Stimulated activated CD8-positive, alpha-beta memory T cell treated with anti-CD3 and anti-CD28 coated beads, Interleukin-4, amount 100 ng/mL, for 24 hours (primary cell): ENCODE measurements around the gene DEXI.
"Not testable (repeated sequence)": the region's sequence is repeated elsewhere in the genome, so short reads cannot be mapped to it uniquely, and the experiment has no call there.

ENCODE experiments used
- DNase-seq: peaks from one replicate; pipeline ENCODE4 v3.0.0-alpha.2; 2020; ENCODE audit warnings: low read depth

DEXI gene

GRCh38 chr16:10941127-10941933 is 938 bp downstream of the DEXI start:
- DNase-seq, result no peak

DNA sequence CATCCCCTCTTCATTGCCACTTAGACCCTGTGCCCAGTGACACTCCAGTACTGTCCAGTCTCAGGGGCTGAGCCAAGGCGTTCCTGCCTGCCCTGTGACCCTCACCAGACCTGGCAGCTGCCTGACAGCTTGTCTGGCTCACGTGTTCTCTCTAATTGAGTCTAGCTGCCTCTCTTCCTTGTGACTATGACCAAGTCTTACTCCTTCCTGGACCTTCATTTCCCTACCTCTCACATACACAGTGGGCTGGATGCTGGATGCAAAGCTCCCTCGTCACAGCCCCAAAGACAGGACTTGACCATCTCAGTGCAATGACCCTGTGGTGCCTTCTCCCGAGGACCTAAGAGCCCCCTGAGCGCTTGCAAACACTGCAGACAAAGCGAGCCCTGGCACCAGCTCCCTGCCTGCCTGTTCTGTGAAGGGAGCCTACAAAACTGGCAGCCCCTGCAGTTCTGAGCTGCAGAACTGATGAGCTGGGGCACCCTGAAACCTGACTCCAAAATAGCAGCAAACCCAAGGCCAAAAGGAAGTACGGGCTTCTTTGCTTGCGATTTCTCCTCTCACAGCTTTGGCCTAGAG is 1.7 kb downstream of the DEXI start:
- DNase-seq, result no peak

DNA sequence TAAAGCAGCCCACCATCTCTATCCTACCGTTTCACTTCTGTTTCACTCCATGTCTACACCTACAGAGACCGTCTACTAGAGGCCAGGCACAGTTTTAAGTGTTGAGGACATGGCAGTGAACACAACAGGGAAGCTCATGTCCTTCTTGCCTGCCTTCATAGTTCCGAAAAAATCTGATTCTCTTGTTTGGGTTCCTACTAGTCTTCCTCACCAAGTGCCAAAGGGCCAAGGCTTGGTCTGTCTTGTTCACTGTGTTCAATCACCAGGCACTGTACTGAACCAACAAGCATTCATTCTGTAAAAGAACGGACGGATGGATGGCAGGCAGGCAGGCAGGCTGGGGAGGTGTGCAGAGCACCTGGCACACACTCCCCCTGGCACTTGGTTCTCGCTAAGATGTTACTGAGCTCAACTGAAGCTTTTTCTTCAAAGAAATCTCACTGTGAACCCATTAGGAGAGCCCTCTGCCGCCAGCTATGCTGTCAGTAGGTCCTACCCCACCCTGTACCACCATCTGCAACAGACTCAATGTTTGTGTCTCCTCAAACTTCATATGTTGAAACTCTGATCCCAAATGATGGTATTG is 2.5 kb downstream of the DEXI start:
- DNase-seq, result no peak

GRCh38 chr16:10938796-10939648 is 3.2 kb downstream of the DEXI start:
- no peak for DNase-seq

- no peak for DNase-seq
These were observed 3.9 kb downstream of the DEXI start for GRCh38 chr16:10938321-10938720.

- DNase-seq, result no peak
These were observed 5.0 kb downstream of the DEXI start for GRCh38 chr16:10937068-10937859.

GRCh38 chr16:10936272-10936984 is 5.8 kb downstream of the DEXI start:
- no peak for DNase-seq

DNA sequence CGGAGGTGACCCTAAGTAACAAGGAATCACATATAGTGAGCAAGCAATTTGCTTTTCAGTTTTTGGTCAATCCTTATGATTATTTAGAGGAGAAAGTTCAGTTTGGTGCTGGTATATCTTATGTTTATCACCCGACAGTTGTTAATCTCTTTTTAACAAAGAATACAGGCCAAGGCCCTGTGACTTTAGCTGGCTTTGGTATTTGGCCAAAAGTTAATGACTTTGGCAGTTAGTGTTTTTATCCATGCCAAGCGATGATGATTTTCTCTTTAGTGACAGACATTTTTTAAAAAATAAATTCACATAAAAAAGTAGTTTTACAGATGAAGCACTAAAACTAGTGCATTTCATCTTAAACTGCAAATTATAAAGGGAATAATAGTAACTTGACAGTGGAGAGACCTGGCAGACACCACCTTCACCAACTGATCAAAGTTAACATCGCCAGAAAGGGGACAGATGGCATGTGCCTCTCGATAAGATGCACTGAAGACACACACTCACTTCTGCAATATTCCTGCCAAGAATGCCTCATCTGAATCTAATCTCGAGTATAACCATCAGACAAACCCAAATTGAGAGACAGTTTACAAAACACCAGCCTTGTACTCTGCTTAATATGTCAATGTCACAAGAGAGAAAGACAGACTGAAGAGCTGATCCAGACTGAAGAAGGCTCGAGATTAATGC is 6.9 kb downstream of the DEXI start:
- DNase-seq, result no peak

- no peak for DNase-seq
These were observed 7.8 kb downstream of the DEXI start for GRCh38 chr16:10934325-10935107.

- DNase-seq, result no peak
These were observed 8.4 kb downstream of the DEXI start for GRCh38 chr16:10933865-10934264.

DNA sequence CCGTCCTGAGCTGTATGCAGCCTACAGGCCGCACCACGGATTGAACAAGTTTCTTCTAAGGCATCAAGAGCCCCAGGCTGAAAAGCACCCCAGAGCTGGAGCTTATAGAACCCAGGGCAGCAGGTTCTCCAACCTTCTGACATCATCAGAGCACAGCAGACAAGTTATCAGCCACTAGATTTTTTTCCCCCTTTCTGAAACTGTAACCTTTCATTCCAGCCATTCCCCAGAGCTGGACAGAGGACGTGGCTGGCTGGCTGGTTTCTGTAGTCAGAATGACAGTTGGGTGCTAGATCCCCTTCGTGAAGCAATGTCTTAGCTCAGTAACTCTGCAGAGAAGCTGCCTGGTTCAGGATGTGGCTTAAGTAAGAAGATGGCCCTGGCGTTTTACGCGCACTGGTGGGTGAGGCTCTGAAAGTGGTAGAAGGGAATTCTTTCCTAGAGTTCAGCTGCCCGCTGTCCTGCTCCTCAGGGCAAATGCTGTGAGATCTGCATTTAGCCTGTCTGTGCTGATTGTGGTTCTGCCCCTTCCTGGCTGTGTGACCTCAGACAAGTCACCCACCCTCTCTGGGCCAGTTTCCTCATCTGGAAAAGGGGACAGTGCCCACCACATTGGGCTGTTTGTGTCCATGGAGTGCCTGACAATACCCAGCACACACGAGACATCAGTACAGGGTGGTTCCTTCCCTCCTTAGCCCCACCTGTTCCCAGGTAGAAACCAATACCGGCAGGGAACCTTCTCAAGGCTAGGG is 9.1 kb downstream of the DEXI start:
- DNase-seq, result no peak

DNA sequence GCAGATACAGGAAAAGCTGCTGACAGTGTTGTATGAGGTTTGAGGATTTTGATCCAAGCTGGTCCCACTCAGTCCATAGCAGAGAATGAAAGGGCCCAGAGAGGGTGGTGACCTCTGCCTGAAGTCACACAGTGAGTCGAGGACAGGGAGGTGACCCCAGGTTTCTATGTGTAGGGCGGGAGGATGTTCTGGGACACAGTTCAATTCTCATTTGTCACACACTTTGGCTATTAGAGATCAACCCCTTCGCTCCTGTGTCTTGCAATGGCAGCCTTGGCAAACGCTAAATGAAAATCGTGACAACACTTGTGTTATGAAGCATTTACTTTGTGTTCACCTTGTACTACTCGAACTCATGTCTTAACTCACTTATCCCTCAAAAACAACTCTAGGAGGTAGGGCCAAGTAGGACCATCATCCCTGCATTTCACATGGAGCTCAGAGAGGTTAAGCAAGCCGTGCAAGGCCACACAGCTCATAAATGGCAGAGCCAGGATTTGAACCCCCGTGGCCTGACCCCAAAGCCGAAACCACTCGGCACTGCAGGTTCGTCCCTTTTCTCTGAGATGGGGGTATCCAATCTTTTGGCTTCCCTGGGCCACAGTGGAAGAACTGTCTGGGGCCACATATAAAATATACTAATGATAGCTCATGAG is 10.2 kb downstream of the DEXI start:
- no peak for DNase-seq

- DNase-seq, result no peak
These were observed 11.1 kb downstream of the DEXI start for GRCh38 chr16:10931134-10931533.

DNA sequence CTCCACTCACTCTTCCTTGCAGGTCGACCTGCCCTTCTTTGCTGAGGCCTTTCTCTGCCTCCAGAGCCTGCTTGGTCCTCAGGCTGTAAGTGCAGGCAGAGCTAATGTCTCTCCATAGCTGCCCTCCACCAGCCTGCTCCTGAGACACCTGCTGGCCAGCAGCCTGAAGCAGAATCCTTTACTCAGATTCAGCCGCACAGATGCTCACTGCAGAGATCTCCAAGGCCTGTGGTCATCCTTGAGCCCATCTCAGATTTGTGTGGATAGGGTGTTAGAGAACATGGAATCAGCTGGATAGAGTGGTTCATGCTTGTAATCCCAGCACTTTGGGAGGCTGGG is 11.5 kb downstream of the DEXI start:
- DNase-seq, result no peak

DNA sequence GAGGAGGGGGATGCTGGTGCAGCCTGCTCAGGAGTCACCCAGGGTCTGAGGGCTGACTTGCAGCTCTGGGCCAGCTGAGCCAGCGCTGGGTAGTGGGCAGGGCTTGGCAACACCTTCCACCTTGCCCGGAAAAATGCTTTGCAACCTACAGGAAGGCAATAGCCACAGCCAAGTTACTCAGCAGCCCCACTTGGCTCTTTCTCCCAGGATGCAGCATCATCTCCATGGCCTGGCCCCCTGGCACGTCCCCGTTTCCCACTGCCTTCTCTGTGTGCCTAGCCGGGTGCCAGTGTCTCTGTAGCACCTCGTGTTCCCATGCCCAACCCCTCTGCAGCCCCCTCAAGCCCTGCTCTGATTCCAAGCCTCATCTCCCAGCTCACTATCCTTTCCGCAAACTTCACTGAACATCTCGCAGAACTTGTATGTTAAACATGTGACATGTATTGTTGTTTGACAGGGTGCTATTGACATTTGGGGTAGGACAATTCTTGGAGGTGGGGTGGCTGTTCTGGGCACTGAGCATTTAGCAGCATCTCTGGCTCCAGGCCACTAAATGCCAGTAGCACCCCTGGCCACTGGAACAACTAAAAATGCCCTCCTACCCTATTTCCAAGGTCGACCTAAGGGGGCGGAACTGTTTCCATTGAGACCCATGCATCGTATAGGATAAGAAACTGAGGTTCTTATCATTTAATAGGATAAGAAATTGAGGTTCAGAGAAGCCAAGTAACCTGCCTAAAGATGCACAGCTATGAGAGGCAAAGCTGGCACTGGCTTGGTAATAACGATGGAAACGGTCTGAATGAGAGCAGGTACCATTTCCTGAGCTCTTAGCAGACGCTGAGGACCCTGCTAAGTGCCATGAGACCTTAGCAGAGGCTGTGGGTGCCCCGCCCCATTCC is 12.2 kb downstream of the DEXI start:
- DNase-seq, result no peak

GRCh38 chr16:10929097-10929496 is 13.2 kb downstream of the DEXI start:
- not testable (repeated sequence) for DNase-seq

DNA sequence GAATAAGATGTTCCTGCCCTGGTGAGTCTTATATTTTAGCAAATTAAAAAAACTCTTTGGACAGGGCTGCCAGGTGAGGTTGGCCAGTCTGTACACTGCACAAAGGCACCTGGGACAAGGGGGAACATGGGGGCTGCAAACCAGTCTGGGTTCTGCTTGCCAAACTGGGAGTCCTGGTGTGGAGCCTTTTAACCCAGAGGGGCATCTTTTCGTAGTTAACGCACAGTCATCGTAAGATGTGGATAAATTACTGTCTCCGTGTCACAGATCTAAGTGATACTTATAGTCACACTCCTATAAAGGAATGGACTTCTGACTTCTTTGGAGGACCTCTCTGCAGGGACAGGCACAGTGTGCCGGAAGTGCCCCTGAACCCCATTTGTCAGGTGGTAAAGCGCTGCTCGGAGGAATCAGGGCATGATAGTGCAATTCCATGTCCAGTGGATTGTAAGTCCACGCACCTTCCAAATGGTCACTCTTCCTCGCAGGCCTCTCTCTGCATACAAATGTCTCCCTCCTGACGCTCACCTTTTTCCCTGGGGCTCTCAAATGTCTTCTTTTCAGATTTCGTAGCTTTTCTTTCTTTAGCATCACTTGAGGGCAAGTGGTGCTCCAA is 14.7 kb downstream of the DEXI start:
- no peak for DNase-seq
